GM21576 (cell line): ENCODE data around the gene PRDM4.
"Not testable (repeated sequence)": the region's sequence is repeated elsewhere in the genome, so short reads cannot be mapped to it uniquely, and the experiment has no call there.

ENCODE experiments used
- ATAC-seq: cut with Tn5 transposase; IDR thresholded peaks from one replicate; pipeline ENCODE4 v1.9.1; 2021; ENCODE audit warnings: mild to moderate bottlenecking, moderate library complexity; ENCODE audit not compliant: unreplicated experiment

Gene PRDM4

GRCh38 chr12:107774349-107775029 is 13.6 kb upstream of the PRDM4 start, which contains the start of gene ASCL4:
Gene ASCL4, plus strand, starts transcription at chr12:107774704. Its CDS starts 515 bp downstream, at chr12:107775219.
- no peak for ATAC-seq

GRCh38 chr12:107767466-107767865 is 6.5 kb upstream of the PRDM4 start:
- ATAC-seq = no peak

GRCh38 chr12:107765316-107765715 is 4.4 kb upstream of the PRDM4 start:
- ATAC-seq = no peak

GRCh38 chr12:107764626-107765025 is 3.7 kb upstream of the PRDM4 start:
- no peak for ATAC-seq

- ATAC-seq = no peak
Observed at GRCh38 chr12:107762874-107763273, 1.9 kb upstream of the PRDM4 start.

- ATAC-seq = no peak
Observed at GRCh38 chr12:107761502-107761904, 566 bp upstream of the PRDM4 start.

GRCh38 chr12:107760207-107760808 is 629 bp downstream of the PRDM4 start:
- ATAC-seq = peak; percentile 28

GRCh38 chr12:107759410-107759809 is 1.5 kb downstream of the PRDM4 start:
- ATAC-seq = no peak

- ATAC-seq = no peak
Observed at GRCh38 chr12:107749083-107749482, 11.9 kb downstream of the PRDM4 start.

- no peak for ATAC-seq
Observed at GRCh38 chr12:107748472-107748871, 12.5 kb downstream of the PRDM4 start.

GRCh38 chr12:107736914-107737313 is 24.0 kb downstream of the PRDM4 start:
- peak; percentile 96 for ATAC-seq

- ATAC-seq = no peak
Observed at GRCh38 chr12:107735763-107736162, 25.2 kb downstream of the PRDM4 start.

GRCh38 chr12:107734139-107734538 is 26.8 kb downstream of the PRDM4 start:
- no peak for ATAC-seq

- ATAC-seq = no peak
Observed at GRCh38 chr12:107732365-107732764, 28.6 kb downstream of the PRDM4 start.

- no peak for ATAC-seq
Observed at GRCh38 chr12:107731366-107731765, 29.6 kb downstream of the PRDM4 start.

- ATAC-seq = no peak
Observed at GRCh38 chr12:107730618-107731341, 30.2 kb downstream of the PRDM4 start.

- not testable (repeated sequence) for ATAC-seq
Observed at GRCh38 chr12:107727742-107728141, 33.2 kb downstream of the PRDM4 start.

- ATAC-seq = not testable (repeated sequence)
Observed at GRCh38 chr12:107727327-107727726, 33.6 kb downstream of the PRDM4 start.

- ATAC-seq = no peak
Observed at GRCh38 chr12:107718606-107719005, 42.3 kb downstream of the PRDM4 start.

- no peak for ATAC-seq
Observed at GRCh38 chr12:107715780-107716179, 45.2 kb downstream of the PRDM4 start.

- ATAC-seq = not testable (repeated sequence)
Observed at GRCh38 chr12:107705522-107705921, 55.4 kb downstream of the PRDM4 start.

GRCh38 chr12:107704041-107704440 is 56.9 kb downstream of the PRDM4 start:
- ATAC-seq = no peak
